RCC 7860 (cell line): Measurements from ENCODE around the gene NME3.
A peak's percentile ranks its signal among the peaks of the same experiment; 100 is the strongest.

ENCODE experiments used
- DNase-seq: peaks from one replicate; pipeline ENCODE4 v3.0.0-alpha.2; 2015; ENCODE audit warnings: low spot score
- FAIRE-seq: peaks from 2 replicates; lab custom pipeline; 2012; peaks lifted over from hg19 to GRCh38; lab: Jason Lieb, UNC

NME3 gene

DNA sequence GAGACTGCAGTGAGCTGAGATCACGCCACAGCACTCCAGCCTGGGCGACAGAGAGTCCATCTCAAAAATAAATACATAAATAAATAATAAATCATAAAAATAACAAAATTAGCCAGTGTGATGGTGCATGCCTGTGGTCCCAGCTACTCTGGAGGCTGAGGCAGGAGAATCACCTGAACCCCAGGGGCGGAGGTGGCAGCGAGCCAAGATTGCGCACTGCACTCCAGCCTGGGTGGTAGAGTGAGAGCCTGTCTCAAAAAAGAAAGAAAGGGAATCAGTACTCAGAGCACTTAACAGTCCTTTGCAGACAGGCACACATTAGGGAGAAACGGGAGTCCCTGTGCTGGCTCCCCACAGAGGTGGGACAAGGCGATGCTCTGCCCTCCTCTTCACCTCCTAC, 40.3 kb downstream of the NME3 start:
- no peak for FAIRE-seq
- no peak for DNase-seq

GRCh38 chr16:1729445-1729844, 41.9 kb downstream of the NME3 start:
- DNase-seq (no peak), FAIRE-seq (no peak)

DNA sequence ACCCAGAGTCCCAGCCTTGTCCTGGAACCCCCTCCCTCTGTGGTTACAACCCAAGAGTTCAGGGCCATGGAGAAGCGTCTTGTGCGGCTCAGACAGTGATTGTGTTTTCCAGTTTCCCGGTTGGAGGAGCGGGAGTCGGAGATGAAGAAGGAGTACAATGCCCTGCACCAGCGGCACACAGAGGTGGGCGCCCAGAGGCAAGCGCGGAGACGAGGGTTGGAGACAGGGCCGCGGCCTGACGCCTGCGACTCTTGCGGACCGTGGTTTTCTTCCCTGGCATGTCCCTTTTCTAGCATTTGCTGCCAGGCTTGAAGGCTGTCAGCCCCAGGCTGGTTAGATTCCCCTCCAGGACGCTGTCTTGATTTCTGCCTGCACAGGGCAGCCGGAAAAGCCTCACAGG, 42.3 kb downstream of the NME3 start:
- FAIRE-seq (no peak), DNase-seq (no peak)

DNA sequence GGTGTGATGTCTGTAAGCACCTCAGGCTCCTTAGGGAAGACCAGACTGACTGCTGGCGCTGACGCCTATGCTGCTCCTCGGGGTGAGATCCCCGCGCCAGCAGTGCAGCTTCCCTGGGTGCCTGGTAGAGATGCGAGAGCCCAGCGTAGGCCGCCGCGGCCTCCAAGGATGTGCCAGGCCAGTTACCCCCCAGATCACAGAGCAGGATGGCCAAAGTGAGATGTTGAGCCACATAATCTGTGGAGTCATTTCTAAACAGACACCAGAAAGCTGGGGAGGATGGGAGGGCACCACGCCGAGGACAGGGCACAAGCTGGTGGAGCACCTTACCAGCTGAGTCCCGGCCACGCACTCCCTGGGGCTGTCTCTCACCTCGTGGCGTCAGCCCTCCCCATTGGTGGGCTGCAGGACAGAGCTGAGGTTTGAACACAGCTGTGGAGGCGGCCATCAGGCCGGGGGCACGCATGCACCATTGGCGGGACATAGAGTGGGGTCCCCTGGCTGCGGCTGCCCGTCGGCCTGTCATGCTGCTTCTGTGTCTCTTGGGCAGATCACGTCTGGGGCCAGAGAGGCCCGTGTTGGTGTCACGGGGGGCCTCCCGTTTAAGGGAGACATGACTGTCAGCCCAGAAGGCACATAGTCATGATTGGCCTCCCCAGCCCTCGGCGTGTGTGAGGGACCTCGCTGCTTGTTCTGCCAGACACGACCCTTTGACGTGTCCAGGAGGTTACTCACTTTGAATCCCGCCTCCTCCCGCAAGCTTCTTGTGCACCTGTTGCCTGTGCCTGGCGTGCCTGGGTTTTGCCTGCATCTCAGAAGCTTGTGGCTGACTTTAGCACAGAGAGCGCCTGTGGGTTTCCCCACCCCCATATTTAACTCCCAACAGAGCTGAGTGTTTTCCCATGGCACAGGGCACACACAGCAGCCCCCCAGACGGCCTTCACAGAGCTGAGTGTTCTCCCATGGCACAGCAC, 43.4 kb downstream of the NME3 start:
- no peak for FAIRE-seq
- DNase-seq: no peak

DNA sequence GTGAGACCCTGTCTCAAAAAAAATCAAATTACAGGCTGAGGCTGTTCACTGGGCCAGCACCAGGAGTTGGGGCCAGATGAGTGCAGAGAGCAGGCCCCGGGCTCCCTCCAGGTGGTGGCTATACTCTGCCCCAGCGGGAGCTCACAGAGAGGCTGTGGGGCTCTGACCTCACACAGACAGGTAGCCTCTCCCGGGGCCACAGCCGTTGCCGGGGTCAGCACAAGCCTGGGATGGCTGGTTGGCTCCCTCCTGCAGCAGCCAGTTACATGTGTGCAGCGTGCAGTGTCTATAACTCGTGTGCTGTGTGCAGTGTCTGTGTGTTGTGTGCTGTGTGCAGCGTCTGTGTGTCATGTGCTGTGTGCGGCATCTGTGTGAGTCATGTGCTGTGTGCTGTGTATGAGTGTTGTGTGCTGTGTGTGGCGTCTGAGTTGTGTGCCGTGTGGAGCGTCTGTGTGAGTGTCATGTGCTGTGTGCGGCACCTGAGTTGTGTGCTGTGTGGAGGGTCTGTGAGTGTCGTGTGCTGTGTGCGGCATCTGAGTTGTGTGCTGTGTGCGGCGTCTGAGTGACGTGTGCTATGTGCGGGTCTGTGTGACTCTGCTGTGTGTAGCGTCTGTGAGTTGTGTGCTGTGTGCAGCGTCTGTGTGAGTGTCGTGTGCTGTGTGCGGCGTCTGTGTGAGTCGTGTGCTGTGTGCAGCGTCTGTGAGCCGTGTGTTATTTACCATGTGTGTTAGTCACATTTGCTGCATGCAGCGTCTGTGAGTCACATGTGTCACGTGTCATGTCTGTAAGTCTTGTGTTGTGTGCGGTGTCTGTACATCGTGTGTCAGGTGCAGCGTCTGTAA, 44.5 kb downstream of the NME3 start:
- FAIRE-seq (no peak), DNase-seq (no peak)

GRCh38 chr16:1724491-1724890, 46.9 kb downstream of the NME3 start:
- no peak for FAIRE-seq

GRCh38 chr16:1723450-1724147, 47.7 kb downstream of the NME3 start:
- DNase-seq: peak; percentile 12
- peak; percentile 16 for FAIRE-seq

More at GRCh38 chr16:1724491-1724890, 46.9 kb downstream of the NME3 start:
- DNase-seq: no peak

- DNase-seq (no peak), FAIRE-seq (no peak)
Measured at GRCh38 chr16:1721372-1721771, 50.0 kb downstream of the NME3 start.
